ENCODE data around the gene FAM227A. TPM values are rescaled to one million over a fixed set of nuclear protein-coding genes. Genes with fewer than 3 reads are reported as not detected.

FAM227A gene
- total and polyA plus RNA-seq, 2 of the 13 experiments (the other 11 are each of a cell fraction or from before 2014, with no cell fraction given): 1.0 to 1.5 TPM

- TF ChIP-seq ZNF407 (CRISPR knock-in tag; IDR thresholded peaks at IDR 0.05; ENCODE audit: not compliant biosample characterization) (peak; percentile 75), FOXK1 (CRISPR knock-in tag; IDR thresholded peaks at IDR 0.05; ENCODE audit: borderline replicate concordance, low read depth) (0 out of 2 replicates have a peak, but pooled peaks have one; percentile 28), HINFP (CRISPR knock-in tag; IDR thresholded peaks at IDR 0.05; ENCODE audit: low read depth) (no peak), MAFK (conservative IDR thresholded peaks at IDR 0.05 in 1 of 2, IDR thresholded peaks at IDR 0.05 in 1 of 2; ENCODE audit: low read length in 2 of 2) (no peak), RAD51 (IDR thresholded peaks at IDR 0.05; ENCODE audit: borderline replicate concordance) (no peak), MED1 (CRISPR knock-in tag; IDR thresholded peaks at IDR 0.05) (no peak; the same call in 1 of the 2 replicates), PHB2 (IDR thresholded peaks at IDR 0.05; ENCODE audit: partially characterized antibody) (no peak), SKI (IDR thresholded peaks at IDR 0.05; ENCODE audit: partially characterized antibody) (peak; percentile 33), ATF6 (CRISPR knock-in tag; conservative IDR thresholded peaks at IDR 0.05) (no peak), ZFP36L1 (CRISPR knock-in tag; IDR thresholded peaks at IDR 0.05) (no peak), FOXC1 (CRISPR knock-in tag; IDR thresholded peaks at IDR 0.05; ENCODE audit: borderline replicate concordance) (no peak; the same call in 1 of the 2 replicates)
- TF ChIP-seq, protein P1, sequence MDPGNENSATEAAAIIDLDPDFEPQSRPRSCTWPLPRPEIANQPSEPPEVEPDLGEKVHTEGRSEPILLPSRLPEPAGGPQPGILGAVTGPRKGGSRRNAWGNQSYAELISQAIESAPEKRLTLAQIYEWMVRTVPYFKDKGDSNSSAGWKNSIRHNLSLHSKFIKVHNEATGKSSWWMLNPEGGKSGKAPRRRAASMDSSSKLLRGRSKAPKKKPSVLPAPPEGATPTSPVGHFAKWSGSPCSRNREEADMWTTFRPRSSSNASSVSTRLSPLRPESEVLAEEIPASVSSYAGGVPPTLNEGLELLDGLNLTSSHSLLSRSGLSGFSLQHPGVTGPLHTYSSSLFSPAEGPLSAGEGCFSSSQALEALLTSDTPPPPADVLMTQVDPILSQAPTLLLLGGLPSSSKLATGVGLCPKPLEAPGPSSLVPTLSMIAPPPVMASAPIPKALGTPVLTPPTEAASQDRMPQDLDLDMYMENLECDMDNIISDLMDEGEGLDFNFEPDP (CRISPR knock-in tag; conservative IDR thresholded peaks at IDR 0.05): no peak
Observed at GRCh38 chr22:38656256-38657044, at the start of gene FAM227A, which contains the start of gene CBY1 (continued).

Measured in HepG2 (cell line).